ENCODE data around the gene UBQLN1. TPM values are rescaled to one million over a fixed set of nuclear protein-coding genes. Genes with fewer than 3 reads are reported as not detected.

The UBQLN1 gene
- total and polyA plus RNA-seq, 2 donors (not counting 3 experiments of a cell fraction or from before 2014, with no cell fraction given): 66.1 to 110 TPM

GRCh38 chr9:83646500-83647239 lies 61.1 kb downstream of the UBQLN1 start:
- Histone ChIP-seq H3K36me3 (ENCODE audit: control insufficient read depth in 2 of 2, extremely low read depth in 1 of 2, insufficient read depth in 2 of 2, low read length in 2 of 2) (peaks cover 0 to 5% of the 10 kb centered on the region in 2 experiments), H3K9ac (replicated peaks; ENCODE audit: extremely low read depth, insufficient read depth, low read length) (no peak overlapping the region), H3K9me1 (replicated peaks; ENCODE audit: control insufficient read depth, extremely low read depth, insufficient read depth, low read length) (no peaks in the 10 kb centered on the region), H3K79me2 (ENCODE audit: control insufficient read depth, insufficient read depth, low read length) (no peaks in the 10 kb centered on the region), H3K4me2 (ENCODE audit: insufficient read depth, low read length) (no peak overlapping the region), H3K4me3 (replicated peaks in 1 of 3; ENCODE audit: insufficient read depth in 1 of 3, low read depth in 1 of 3, low read length in 3 of 3) (no peak overlapping the region), H3K4me1 (ENCODE audit: control insufficient read depth, extremely low read depth, insufficient read depth, low read length) (no peaks in the 10 kb centered on the region), H2AFZ (ENCODE audit: low read depth, low read length) (no peak overlapping the region), H4K20me1 (replicated peaks; ENCODE audit: control insufficient read depth, extremely low read depth, insufficient read depth, low read length) (no peaks in the 10 kb centered on the region), H3K9me3 (replicated peaks; ENCODE audit: control insufficient read depth, insufficient read depth, low read length) (no peaks in the 10 kb centered on the region), H3K27ac (ENCODE audit: insufficient read depth, low read depth, low read length) (no peak overlapping the region), H3K27me3 (ENCODE audit: control insufficient read depth in 2 of 2, insufficient read depth in 2 of 2, low read length in 2 of 2) (no peaks in the 10 kb centered on the region)
- no peak for DNase-seq (ENCODE audit: low read depth, low spot score)
- no TSS peak for BruUV-seq (replicated peaks)
- no peak for FAIRE-seq
- TF ChIP-seq MYC (IDR thresholded peaks at IDR 0.05; ENCODE audit: low read depth, low read length): no peak
- dilution Hi-C loops (cut with MboI; ENCODE audit: extremely low pct_ligation_motif_present, low sequenced_read_pairs) (no loop called here), intact Hi-C loops (cut with micrococcal nuclease) (no loop called here)
- ChIA-PET CTCF (interaction anchor here (0.9 to 1.7 kb wide), 3 partner anchors 13 to 26 kb away, joined by 3 to 5 read pairs (median 4); no protein-coding TSS in a partner anchor), POLR2A (no interaction called here)

DNA sequence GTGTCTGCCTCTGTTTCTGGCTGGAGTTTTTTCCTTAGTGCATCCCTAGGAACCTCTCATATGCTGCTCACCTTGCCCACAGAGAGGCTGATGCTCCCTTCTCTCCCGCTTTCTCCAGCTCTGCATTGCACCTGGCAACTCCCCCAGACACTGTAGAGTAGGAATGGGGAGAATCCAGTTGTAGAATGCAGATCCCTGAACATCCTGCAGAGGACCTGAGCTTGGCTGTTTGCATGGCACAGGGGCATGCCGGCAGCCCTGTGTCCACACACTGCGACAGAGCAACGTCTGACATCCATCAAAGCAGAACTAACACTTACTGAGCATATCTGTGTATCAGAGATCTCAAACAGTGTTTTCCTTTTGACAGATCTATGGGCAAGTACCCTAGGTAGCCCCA lies 65.0 kb downstream of the UBQLN1 start:
- Histone ChIP-seq H2AFZ (ENCODE audit: low read depth, low read length) (no peak overlapping the region), H3K27me3 (ENCODE audit: control insufficient read depth in 2 of 2, insufficient read depth in 2 of 2, low read length in 2 of 2) (no peaks in the 10 kb centered on the region), H3K4me1 (ENCODE audit: control insufficient read depth, extremely low read depth, insufficient read depth, low read length) (no peaks in the 10 kb centered on the region), H3K4me3 (replicated peaks in 1 of 3; ENCODE audit: insufficient read depth in 1 of 3, low read depth in 1 of 3, low read length in 3 of 3) (no peak overlapping the region), H3K9me3 (replicated peaks; ENCODE audit: control insufficient read depth, insufficient read depth, low read length) (no peaks in the 10 kb centered on the region), H4K20me1 (replicated peaks; ENCODE audit: control insufficient read depth, extremely low read depth, insufficient read depth, low read length) (no peaks in the 10 kb centered on the region), H3K9ac (replicated peaks; ENCODE audit: extremely low read depth, insufficient read depth, low read length) (no peak overlapping the region), H3K36me3 (ENCODE audit: control insufficient read depth in 2 of 2, extremely low read depth in 1 of 2, insufficient read depth in 2 of 2, low read length in 2 of 2) (no peaks in the 10 kb centered on the region), H3K79me2 (ENCODE audit: control insufficient read depth, insufficient read depth, low read length) (no peaks in the 10 kb centered on the region), H3K27ac (ENCODE audit: insufficient read depth, low read depth, low read length) (no peak overlapping the region), H3K9me1 (replicated peaks; ENCODE audit: control insufficient read depth, extremely low read depth, insufficient read depth, low read length) (no peaks in the 10 kb centered on the region), H3K4me2 (ENCODE audit: insufficient read depth, low read length) (no peak overlapping the region)
- DNase-seq (ENCODE audit: low read depth, low spot score) (no peak), FAIRE-seq (no peak)
- BruUV-seq (replicated peaks): no TSS peak
- TF ChIP-seq POLR2A (IDR thresholded peaks at IDR 0.05; ENCODE audit: low read depth, low read length) (no peak), FOS (IDR thresholded peaks at IDR 0.05; ENCODE audit: borderline replicate concordance, insufficient read depth, low read length) (no peak), GATA2 (IDR thresholded peaks at IDR 0.05; ENCODE audit: insufficient read depth, insufficient read length, low read depth, low read length) (no peak), MYC (IDR thresholded peaks at IDR 0.05; ENCODE audit: low read depth, low read length) (no peak), CTCF (IDR thresholded peaks at IDR 0.05; ENCODE audit: extremely low read depth in 1 of 2, insufficient read depth in 1 of 2, low read depth in 1 of 2, low read length in 2 of 2) (no peak)
- intact Hi-C loops (cut with micrococcal nuclease): no loop called here
- ChIA-PET POLR2A (no interaction called here), CTCF (interaction anchor here (1.3 to 1.4 kb wide), 2 partner anchors 22 to 65 kb away, joined by 3 to 4 read pairs; partner anchors contain the start of gene UBQLN1)
- dilution Hi-C loops (cut with MboI; ENCODE audit: extremely low pct_ligation_motif_present, low sequenced_read_pairs): no loop called here
